GM19035 (cell line): ENCODE results near the gene OSBPL6.
"Not testable (repeated sequence)": the region's sequence is repeated elsewhere in the genome, so short reads cannot be mapped to it uniquely, and the experiment has no call there.

Source experiments
- ATAC-seq: cut with Tn5 transposase; IDR thresholded peaks from one replicate; pipeline ENCODE4 v1.9.1; 2021; ENCODE audit not compliant: unreplicated experiment

The OSBPL6 gene

DNA sequence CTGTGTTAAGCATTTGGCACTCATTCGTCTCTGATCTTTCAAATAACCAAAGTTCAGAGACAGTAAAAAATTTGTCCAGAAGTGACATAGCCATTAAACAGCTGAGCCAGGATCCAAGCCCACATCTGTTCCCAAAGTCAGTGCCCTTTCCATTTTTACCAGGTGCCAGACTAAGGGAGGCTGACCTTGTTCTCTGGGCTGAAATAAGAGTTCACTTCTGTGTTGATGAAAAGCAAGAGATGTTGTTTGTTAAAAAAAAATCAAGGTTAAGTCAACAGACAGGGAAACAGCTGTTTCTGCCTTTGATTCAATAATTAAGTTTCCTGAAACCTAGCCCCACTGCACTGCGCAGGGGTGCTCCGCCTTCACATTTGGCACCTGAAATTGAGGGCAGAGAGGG, 139.5 kb downstream of the OSBPL6 start:
- no peak for ATAC-seq

DNA sequence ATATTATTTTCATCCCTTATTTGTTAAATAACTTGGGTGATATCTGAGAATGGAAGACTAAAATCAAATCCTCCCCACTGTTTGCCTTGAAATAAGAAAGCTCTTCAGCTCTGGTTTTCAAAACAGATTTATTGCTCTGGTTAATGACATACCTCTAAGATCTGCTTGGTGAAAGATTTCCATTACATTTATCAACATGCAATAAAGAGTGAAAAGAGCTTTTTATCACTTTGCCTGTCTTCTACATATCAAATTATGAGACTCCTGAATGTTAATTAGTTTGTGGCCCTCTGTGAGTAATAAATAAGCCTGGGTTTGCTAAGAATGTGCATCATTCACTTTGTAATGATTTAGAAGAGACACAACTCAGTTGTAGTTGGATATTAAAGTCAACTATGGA, 140.9 kb downstream of the OSBPL6 start:
- ATAC-seq = no peak

DNA sequence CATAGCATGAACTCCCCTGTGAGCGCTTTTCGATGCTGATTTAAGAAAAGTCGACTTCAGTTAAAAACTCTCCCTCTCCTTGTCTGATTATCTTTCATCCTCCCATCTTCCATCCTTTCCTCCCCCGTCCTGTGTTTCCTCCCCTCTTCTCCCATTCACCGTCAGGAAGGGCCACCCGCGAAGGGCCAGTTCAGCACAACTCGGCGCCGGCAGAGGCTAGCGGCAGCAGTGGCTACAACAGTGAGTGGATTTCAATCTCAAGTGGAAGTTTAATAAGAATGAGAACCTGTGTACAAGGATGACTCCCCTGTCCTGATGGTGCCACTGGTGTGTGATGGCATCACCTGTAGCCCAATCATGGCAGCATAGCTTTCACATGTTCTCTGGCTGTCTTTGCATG, 149.8 kb downstream of the OSBPL6 start:
- no peak for ATAC-seq

DNA sequence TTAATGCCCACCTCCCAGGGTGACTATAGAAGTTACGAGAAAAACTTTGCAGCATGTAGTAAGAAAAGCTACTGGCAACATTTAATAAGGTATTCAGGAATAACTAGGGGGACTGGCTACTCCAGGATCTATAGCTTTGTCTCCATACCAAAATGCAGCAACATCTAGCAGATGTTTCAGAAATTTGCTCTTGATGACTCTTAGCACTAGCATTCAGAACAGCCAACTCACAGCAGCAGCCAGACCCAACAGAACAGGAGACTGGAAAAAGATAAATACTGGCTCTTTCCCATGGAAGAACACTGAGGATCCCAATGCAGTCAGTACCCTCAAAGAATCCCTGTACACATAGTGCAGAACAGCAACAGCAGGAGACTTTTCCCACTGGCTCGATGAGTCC, 151.6 kb downstream of the OSBPL6 start:
- ATAC-seq = no peak

DNA sequence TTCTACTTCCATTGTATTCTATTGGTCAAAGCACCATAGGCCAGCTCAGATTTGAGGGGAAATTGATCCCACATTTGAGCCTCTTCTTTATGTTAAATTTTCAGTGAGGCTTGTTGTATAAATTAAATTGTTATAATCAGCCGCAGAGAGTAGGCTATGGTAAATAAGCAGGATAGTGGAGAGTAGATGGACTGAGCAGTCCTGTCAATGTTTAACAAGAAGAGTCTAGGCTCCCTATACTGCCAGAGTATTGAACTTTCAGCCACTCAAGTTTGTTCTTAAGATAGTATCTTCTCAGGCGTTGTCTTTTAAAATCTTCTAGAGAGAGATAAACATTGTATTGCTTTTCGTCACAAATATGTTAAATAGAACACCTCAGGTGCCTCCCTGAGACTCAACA, 155.7 kb downstream of the OSBPL6 start:
- ATAC-seq = no peak

DNA sequence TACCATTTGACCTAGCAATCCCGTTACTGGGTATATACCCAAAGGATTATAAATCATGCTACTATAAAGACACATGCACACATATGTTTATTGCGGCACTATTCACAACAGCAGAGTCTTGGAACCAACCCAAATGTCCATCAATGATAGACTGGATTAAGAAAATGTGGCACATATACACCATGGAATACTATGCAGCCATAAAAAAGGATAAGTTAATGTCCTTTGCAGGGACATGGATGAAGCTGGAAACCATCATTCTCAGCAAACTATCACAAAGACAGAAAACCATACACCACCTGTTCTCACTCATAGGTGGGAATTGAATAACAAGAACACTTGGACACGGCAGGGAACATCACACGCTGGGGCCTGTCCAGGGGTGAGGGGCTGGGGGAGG, 163.4 kb downstream of the OSBPL6 start:
- ATAC-seq = not testable (repeated sequence)

DNA sequence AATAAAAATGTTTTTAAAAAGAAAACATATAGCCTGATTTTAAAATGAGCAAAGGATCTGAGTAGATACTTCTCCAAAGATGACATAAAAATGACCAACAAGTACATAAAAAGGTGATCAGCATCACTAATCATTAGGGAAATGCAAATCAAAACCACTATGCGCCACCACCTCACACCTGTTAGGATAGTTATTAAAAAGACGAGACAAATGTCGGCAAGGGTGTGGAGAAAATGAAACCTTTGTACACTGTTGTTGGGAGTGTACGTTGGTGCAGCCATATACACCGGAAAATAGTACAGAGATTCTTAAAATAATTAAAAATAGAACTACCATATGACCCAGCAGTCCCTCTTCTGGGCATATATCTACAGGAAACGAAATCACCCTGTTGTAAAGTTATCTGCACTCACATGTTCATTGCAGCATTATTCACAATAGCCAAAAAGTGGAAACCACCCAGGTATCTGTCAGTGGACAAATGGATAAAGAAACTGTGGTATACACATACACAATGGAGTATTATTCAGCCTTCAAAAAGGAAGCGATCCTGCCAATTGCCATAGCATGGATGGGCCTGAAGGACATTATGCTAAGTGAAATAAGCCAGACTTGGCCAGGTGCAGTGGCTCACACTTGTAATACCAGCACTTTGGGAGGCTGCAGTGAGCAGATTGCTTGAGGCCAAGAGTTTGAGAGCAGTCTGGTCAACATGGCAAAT, 165.0 kb downstream of the OSBPL6 start:
- no peak for ATAC-seq

DNA sequence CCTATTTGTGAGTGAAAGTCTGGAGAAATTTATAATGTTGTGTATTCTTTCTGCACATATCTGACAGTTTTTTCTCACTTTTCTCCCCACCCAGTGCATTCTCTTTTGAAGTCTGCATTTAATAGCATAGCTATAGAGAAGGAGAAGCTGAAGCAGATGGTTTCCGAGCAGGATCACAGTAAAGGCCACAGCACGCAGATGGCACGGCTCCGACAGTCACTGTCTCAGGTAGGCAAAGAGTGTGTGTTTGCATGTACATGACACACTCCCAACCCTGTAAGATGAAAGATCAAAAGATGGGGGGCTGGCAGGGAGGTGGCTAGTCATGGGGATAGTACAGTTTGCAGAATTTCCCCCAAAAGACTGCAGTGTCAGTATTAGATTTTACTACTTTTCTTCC, 167.3 kb downstream of the OSBPL6 start:
- no peak for ATAC-seq

DNA sequence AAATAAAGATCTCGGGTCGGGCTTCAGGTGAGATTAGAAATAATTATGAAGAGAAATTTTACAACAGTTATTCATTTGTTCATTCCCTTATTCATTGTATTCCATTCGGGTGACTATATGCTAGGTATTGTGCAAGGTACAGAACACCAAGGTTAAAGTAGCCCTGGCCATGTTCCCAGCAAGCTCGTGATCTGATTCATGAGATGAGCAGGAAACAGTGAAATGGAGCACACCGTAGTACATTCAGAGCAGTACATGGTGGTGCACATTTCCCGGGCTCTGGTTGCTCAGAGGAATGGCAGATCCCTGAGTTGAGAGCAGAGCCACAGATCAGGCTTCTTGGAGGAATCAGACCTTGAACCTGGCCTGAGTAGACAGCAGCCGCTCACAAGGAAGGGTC, 168.9 kb downstream of the OSBPL6 start:
- no peak for ATAC-seq

DNA sequence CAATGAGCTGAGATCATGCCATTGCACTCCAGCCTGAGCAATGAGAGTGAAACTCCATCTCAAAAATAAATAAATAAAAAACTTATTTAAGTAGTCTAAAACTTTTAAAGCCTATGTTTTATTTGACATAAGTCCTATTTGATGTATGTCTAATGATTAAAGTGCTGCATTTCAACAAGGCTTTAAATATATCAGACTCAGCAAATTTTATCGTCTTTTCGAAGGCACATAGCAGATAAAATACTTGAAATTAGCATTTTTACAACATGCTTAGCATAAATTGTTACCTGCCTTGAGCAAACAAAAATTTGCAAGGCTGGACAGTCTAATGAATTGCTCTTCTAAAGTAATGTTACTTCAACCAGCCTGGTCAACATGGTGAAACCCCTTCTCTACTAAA, 170.8 kb downstream of the OSBPL6 start:
- no peak for ATAC-seq

DNA sequence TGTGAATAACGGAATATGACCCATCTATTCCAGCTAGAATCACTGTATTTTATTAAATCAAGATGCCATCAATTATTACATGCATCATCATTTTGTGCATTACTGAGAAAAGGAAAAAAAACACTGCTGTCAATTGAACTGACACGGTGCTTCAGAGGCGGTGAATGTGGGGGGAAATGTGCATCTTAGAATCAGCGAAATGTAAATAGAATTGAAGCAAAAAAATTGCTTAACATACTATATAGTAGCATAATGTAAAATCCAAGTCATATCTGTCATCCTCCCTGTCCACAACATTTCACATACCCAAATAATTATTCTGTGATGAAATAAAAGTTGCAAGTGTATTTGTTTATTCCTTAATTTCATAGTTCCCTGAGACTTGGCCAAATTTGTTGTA, 172.1 kb downstream of the OSBPL6 start:
- ATAC-seq = no peak

DNA sequence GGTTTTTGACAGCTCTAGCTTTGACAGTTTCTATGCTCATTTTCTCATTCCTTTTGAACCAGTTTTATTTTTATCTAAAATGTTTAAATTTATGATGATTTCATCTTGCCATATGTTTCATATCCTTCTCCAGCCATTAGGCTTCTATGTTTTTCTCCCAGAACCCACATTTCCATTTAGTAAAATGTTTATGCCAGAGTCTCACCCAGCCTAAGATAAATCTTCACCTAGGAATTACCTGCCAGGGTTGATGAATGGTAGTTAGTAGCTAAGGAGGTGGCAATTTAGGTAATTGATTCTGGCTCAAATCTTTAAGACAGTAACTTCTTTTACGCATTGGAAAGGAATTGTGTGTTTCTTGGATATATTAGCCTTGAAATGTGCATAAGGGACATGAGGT, 173.0 kb downstream of the OSBPL6 start:
- no peak for ATAC-seq

DNA sequence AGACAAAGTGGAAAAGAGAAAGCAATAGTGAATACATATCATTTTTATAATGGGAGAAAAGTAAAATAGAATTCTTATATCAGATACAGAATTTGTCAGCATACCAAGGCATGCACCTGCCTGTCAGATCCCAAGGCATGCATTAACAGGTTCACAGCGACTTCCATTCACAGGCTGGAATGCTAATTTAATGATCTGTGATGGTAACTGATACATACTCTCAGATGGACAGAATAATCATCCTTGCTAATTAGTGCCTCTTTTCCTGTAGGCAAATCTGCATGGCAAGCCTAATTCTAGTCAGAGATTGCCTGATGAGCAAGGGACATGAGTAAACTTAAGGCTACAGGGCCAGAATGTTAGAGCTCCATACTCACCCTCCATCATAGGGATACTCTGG, 180.6 kb downstream of the OSBPL6 start:
- no peak for ATAC-seq

DNA sequence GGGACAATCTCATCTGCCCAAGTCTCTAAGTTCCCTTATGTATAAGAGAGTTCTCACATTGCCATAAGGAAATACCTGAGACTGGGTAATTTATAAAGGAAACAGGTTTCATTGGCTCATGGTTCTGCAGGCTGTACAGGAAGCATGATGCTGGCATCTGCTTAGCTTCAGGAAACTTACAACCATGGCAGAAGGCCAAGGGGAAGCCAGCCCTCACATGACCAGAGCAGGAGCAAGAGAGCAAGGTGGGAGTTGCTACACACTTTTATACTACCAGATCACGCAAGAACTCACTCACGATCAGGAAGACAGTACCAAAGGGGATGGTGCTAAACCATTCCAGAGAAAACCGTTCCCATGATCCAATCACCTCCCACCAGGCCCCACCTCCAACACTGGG, 182.7 kb downstream of the OSBPL6 start:
- no peak for ATAC-seq

DNA sequence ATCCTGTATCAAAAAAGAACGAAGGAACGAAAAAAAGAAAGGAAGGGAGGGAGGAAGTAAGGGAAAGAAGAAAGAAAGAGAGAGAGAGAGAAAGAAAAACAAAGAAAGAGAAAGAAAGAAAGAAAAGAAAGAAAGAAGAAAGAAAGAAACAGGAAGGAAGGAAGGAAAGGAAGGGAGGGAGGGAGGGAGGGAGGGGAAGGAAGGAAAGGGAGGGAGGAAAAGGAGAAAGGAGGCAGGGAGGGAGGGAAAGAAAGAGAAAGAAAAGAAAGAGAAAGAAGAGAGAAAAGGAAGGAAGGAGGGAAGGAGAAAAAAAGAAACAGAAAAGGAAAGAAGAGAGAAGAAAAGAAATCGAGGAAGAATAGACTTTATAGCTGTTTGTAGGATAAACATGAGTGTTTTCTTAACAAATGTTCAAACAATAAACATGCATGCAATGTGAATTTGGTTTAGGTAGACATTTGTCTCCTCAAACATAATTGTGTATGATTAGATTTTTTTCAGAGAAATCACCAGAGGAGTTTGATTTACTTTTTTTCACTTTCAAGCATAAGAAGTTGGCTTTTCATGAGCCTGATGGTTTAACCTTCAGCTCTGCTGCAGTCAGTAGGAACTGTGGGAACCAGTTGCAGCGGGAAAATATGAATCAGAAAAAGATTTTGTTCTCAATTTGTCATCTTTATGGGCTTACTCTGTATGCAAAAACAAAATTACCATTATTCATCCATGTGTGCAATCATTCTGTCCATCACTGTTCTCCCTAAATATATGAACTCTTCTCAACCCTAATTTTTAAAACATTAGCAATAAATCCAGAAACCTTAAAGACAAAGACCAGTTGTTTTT, 185.1 kb downstream of the OSBPL6 start:
- no peak for ATAC-seq

DNA sequence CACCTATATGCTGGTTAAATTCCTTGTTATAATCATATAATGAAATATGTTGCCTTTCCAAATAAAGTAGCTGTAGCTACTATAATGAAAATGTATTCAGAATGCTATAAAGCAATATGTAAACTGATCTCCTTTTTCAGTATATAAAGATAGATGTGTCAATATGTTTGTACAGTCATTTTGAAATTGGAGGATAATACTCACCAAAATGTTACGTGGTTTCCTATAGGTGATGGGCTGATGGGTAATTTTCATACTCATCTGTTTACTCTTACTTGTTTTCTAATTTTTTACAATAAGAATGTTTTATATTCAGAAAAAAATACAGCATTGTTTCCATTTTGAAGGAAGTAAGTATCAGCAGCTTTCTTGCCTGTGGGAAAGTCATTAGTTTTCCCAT, 186.5 kb downstream of the OSBPL6 start:
- ATAC-seq = no peak

DNA sequence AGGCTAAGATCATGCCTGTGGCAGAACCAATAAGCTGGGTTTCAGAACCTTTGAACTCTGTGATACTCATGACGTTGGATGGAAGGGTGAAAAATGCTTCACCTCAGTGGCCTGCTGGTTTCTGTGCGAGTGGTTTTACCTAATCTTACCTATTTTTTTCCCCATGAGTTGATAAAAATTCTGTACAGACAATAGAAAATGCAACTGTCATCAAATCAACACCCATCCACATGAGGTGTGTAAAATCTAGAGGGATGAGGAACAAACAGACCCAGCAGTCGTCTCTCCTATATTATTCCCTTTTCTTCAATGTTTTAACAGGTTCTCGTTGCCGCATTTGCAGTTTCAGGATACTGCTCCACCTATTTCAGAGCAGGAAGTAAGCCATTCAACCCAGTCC, 189.4 kb downstream of the OSBPL6 start:
- ATAC-seq = no peak

DNA sequence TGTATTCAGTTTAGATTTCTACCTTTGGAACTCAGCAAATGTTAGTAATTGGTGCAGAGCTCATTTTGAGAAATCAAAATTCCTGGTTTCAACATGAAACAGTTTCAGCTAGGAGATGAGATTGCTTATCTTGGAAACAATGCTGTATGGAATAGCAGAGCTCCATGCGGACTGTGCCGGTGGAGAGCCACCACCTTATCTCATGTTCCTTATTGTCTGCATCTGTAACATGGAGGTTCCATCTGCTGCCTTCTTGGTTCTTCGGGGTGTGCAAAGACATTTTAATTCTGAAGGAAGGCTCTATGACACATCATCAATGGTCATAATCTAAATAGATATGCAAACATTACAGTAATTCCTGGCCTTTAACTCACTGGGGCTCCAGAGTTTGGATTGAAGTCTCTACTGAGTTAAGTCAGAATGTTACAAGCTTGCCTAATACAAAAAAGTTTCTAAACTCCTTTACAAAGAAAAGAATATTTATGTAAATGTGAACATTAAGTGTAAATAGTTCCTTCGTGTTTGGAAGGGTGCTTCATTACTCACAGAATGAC, 191.4 kb downstream of the OSBPL6 start:
- no peak for ATAC-seq

DNA sequence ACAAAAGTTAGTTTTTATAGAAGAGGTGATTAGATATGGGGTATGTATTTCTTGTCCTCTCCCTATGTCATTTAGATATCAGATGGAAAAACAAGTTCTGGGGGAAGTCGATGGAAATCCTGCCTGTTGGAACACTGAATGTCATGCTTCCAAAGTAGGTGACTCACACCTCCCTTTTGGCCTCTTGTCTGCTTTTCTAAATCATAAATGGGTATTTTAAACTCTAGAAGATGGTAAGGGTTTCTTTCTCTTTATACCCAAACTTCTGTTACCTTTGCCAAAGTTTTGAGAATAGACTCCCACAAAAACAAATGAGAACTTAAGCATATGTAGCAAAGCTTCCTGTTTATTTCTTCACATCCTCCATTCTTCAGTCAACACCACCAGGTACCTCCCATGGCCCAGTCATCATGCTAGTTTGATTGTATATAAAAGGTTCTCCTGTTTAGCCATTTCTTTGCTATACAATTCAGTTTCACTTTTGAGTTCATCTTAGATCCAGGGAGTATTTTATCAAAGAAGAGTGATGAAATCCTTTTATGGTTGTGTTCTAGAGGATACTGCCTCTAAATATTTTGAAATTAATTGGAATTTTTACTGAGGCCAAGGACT, 192.8 kb downstream of the OSBPL6 start:
- no peak for ATAC-seq

DNA sequence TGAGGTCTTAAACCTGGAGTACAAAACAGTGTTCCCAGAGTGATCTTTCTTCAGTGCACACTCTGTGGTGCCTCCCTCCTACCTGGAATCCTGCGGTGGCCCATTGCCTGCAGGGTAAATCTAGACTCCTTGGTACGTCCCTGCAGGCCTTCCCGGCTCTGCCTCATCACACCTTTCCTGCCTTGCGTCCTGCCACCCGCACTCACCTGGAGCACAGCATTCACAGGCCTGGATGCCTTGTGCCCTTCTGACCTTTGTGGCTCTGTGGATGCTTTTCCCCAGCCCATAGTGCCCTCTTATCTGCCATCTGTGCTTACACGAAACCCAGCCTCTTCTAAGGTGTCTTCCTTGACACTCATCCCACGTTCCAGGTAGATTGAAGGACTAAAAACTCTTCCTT, 194.0 kb downstream of the OSBPL6 start:
- ATAC-seq = no peak

DNA sequence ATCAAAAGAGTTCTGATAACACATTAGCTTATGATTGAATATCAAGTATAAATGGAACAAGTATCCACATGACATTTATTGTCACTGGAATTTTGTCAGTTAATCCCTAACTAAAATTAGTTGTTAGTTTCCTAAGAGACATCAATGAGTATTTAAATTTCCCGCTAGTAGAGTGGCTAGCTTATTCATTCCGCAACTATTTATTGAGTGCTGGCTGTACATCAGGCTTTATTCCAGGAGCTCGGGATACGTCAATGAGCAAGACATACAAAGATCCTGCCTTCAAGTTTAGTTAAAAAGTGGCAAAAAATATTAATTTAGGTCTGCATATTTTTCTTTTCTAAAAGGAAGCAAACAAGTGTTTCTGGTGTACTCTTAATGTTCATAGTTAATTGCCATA, 197.4 kb downstream of the OSBPL6 start:
- no peak for ATAC-seq

DNA sequence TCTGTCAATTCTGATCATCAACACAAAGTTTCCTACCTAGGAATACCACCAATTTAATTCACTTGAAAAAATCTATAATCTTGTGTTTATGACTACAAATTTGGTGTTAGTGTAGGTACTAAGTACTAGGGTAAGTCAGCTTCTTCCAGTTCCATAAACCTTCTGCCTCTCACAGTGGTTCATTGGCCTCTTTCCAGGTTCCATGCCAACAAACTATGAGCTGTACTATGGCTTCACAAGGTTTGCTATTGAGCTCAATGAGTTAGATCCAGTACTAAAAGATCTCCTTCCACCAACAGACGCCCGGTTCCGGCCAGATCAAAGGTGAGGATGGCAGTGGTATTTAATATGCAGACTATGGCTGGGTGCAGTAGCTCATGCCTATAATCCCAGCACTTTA, 197.9 kb downstream of the OSBPL6 start:
- no peak for ATAC-seq
